H1 (cell line): ENCODE measurements around the gene ZBTB20. TPM values are rescaled to one million over a fixed set of nuclear protein-coding genes. Genes with fewer than 3 reads are reported as not detected.

Experiments used
- CTCF ChIA-PET: fragments of 300-600 bp; sonication (Branson Sonifier 250); formaldehyde crosslinking; loops from one replicate; lab custom pipeline; 2021; ENCODE audit not compliant: partially characterized antibody; lab: Charles Lee
- POLR2A ChIA-PET: fragments of 300-600 bp; sonication (Branson Sonifier 250); formaldehyde crosslinking; loops from one replicate; lab custom pipeline; 2021; ENCODE audit warnings: inconsistent platforms; ENCODE audit not compliant: partially characterized antibody; lab: Charles Lee
- DNase-seq, 2 experiments: peaks; one replicate each; pipeline versions ENCODE4 v3.0.0 to v3.0.0-alpha.2; 2010 to 2022; ENCODE audit warnings: low spot score in 2 of 2, low read depth in 1 of 2, mixed read lengths in 1 of 2
- FAIRE-seq: peaks from 2 replicates; lab custom pipeline; 2011; peaks lifted over from hg19 to GRCh38; lab: Jason Lieb, UNC
- H2AFZ ChIP-seq: 2 replicates; pipeline ENCODE4 v1.8.1; 2012; ENCODE audit warnings: low read length, inconsistent platforms
- H2AK5ac ChIP-seq: 2 replicates; pipeline ENCODE4 v1.6.1; 2013; ENCODE audit warnings: low read depth, low read length
- H2BK120ac ChIP-seq: replicated peaks from 2 replicates; pipeline ENCODE3; 2013; ENCODE audit warnings: low read depth, low read length, inconsistent platforms
- H2BK12ac ChIP-seq: 2 replicates; pipeline ENCODE4 v1.6.1; 2013; ENCODE audit warnings: low read depth, low read length
- H2BK15ac ChIP-seq: 2 replicates; pipeline ENCODE4 v1.6.1; 2013; ENCODE audit warnings: low read length
- H2BK20ac ChIP-seq: 2 replicates; pipeline ENCODE4 v1.6.1; 2013; ENCODE audit warnings: low read length
- H2BK5ac ChIP-seq: 2 replicates; pipeline ENCODE4 v1.6.1; 2013; ENCODE audit warnings: low read depth, low read length
- H3K14ac ChIP-seq: 2 replicates; pipeline ENCODE4 v1.6.1; 2013; ENCODE audit warnings: inconsistent platforms; ENCODE audit not compliant: insufficient read length
- H3K18ac ChIP-seq: 2 replicates; pipeline ENCODE4 v1.6.1; 2013; ENCODE audit warnings: low read length; ENCODE audit errors: extremely low read depth
- H3K23ac ChIP-seq: 2 replicates; pipeline ENCODE4 v1.6.1; 2013; ENCODE audit warnings: inconsistent platforms; ENCODE audit not compliant: insufficient read length
- H3K23me2 ChIP-seq: 2 replicates; pipeline ENCODE4 v1.6.1; 2013; ENCODE audit warnings: low read depth, low read length
- H3K27ac ChIP-seq: 2 replicates; pipeline ENCODE4 v1.6.1; 2011; ENCODE audit warnings: low read depth, low read length, inconsistent platforms
- H3K27me3 ChIP-seq, 4 experiments: replicated peaks in 1 of 4; 1 replicate in 1 of 4; 2 replicates in 3 of 4; pipeline versions ENCODE4 v1.6.1 to v1.8.1; 2011 to 2013; ENCODE audit warnings: low read length in 3 of 4, mild to moderate bottlenecking in 3 of 4, inconsistent platforms in 2 of 4, mixed read lengths in 2 of 4, moderate library complexity in 1 of 4; ENCODE audit not compliant: control insufficient read depth in 3 of 4, insufficient read depth in 3 of 4; ENCODE audit errors: extremely low read depth in 1 of 4
- H3K36me3 ChIP-seq, 4 experiments: 2 replicates each; pipeline versions ENCODE4 v1.6.1 to v1.8.1; 2011 to 2013; ENCODE audit warnings: mild to moderate bottlenecking in 4 of 4, low read length in 3 of 4, moderate library complexity in 2 of 4, control low read depth in 1 of 4, inconsistent platforms in 1 of 4; ENCODE audit not compliant: insufficient read depth in 4 of 4, control insufficient read depth in 2 of 4
- H3K4ac ChIP-seq: replicated peaks from 2 replicates; pipeline ENCODE3; 2013; ENCODE audit warnings: low read length, low read depth, mixed read lengths, inconsistent platforms; ENCODE audit not compliant: insufficient read length
- H3K4me1 ChIP-seq, 4 experiments: replicated peaks in 1 of 4; 1 replicate in 1 of 4; 2 replicates in 3 of 4; pipeline versions ENCODE4 v1.6.1 to v1.8.1; 2011 to 2013; ENCODE audit warnings: low read length in 3 of 4, inconsistent platforms in 2 of 4, mixed read lengths in 1 of 4; ENCODE audit not compliant: insufficient read depth in 4 of 4, control insufficient read depth in 3 of 4
- H3K4me2 ChIP-seq, 2 experiments: 2 replicates each; pipeline versions ENCODE4 v1.6.1 to v1.8.1; 2011 to 2013; ENCODE audit warnings: low read depth in 2 of 2, low read length in 2 of 2, control low read depth in 1 of 2, inconsistent platforms in 1 of 2, mild to moderate bottlenecking in 1 of 2; ENCODE audit not compliant: insufficient read depth in 1 of 2
- H3K4me3 ChIP-seq, 4 experiments: fragments of 200-600, 300-600 bp in 1 of 4; sonication (generic), shearing (Covaris generic), sonication (Bioruptor Twin) in 1 of 4; 2 replicates each; pipeline versions ENCODE4 v1.5.1 to v1.8.1; 2011 to 2016; ENCODE audit warnings: low read length in 4 of 4, low read depth in 3 of 4, control low read depth in 2 of 4, inconsistent platforms in 2 of 4, mild to moderate bottlenecking in 2 of 4, mixed read lengths in 1 of 4, moderate library complexity in 1 of 4; ENCODE audit not compliant: insufficient read depth in 2 of 4; ENCODE audit errors: extremely low read depth in 1 of 4
- H3K56ac ChIP-seq: replicated peaks from 2 replicates; pipeline ENCODE3; 2013; ENCODE audit warnings: low read depth, mild to moderate bottlenecking, mixed read lengths, low read length, inconsistent platforms; ENCODE audit not compliant: insufficient read length
- H3K79me1 ChIP-seq: 2 replicates; pipeline ENCODE4 v1.6.1; 2013; ENCODE audit warnings: low read depth, low read length, control low read depth
- H3K79me2 ChIP-seq, 2 experiments: 2 replicates each; pipeline versions ENCODE4 v1.6.1 to v1.8.1; 2012 to 2013; ENCODE audit warnings: low read length in 2 of 2, mild to moderate bottlenecking in 2 of 2, inconsistent platforms in 1 of 2; ENCODE audit not compliant: insufficient read depth in 2 of 2, control insufficient read depth in 1 of 2
- H3K9ac ChIP-seq, 4 experiments: replicated peaks in 1 of 4; 1 replicate in 1 of 4; 2 replicates in 3 of 4; pipeline versions ENCODE4 v1.6.1 to v1.8.1; 2011 to 2013; ENCODE audit warnings: low read depth in 3 of 4, low read length in 3 of 4, control low read depth in 2 of 4, mild to moderate bottlenecking in 2 of 4, moderate library complexity in 2 of 4, inconsistent platforms in 1 of 4; ENCODE audit errors: extremely low read depth in 1 of 4
- H3K9me3 ChIP-seq, 2 experiments: 2 replicates each; pipeline versions ENCODE4 v1.6.1 to v1.8.1; 2012 to 2013; ENCODE audit warnings: mild to moderate bottlenecking in 2 of 2, moderate library complexity in 2 of 2, control low read depth in 1 of 2, inconsistent platforms in 1 of 2, low read depth in 1 of 2, low read length in 1 of 2, mixed read lengths in 1 of 2; ENCODE audit not compliant: insufficient read depth in 2 of 2
- H4K20me1 ChIP-seq, 2 experiments: replicated peaks in 1 of 2; 2 replicates each; pipeline versions ENCODE3 to v1.8.1; 2011 to 2013; ENCODE audit warnings: inconsistent platforms in 2 of 2, low read length in 2 of 2, mild to moderate bottlenecking in 1 of 2; ENCODE audit not compliant: insufficient read depth in 2 of 2, control insufficient read depth in 1 of 2
- H4K5ac ChIP-seq: 2 replicates; pipeline ENCODE4 v1.6.1; 2013; ENCODE audit warnings: low read length, low read depth, mixed read lengths, inconsistent platforms; ENCODE audit not compliant: insufficient read length
- H4K8ac ChIP-seq: 2 replicates; pipeline ENCODE4 v1.8.0; 2013; ENCODE audit warnings: mild to moderate bottlenecking, moderate library complexity, low read length, inconsistent platforms; ENCODE audit not compliant: insufficient read depth; ENCODE audit errors: extremely low read depth
- H4K91ac ChIP-seq: replicated peaks from 2 replicates; pipeline ENCODE3; 2013; ENCODE audit warnings: low read length, mixed read lengths, inconsistent platforms; ENCODE audit not compliant: insufficient read length
- ATF3 ChIP-seq: IDR thresholded peaks from 2 replicates; pipeline ENCODE4 v1.6.1; 2011; ENCODE audit warnings: low read depth, mild to moderate bottlenecking, low read length; ENCODE audit not compliant: insufficient read depth
- CREB1 ChIP-seq: IDR thresholded peaks from 2 replicates; pipeline ENCODE4 v1.6.1; 2012; ENCODE audit warnings: inconsistent platforms
- EP300 ChIP-seq, 2 experiments: IDR thresholded peaks; 1 replicate in 1 of 2; 2 replicates in 1 of 2; pipeline ENCODE4 v1.6.1; 2011 to 2012; ENCODE audit warnings: low read depth in 2 of 2, low read length in 2 of 2, mild to moderate bottlenecking in 2 of 2, borderline replicate concordance in 1 of 2, inconsistent platforms in 1 of 2, moderate library complexity in 1 of 2
- JUND ChIP-seq: IDR thresholded peaks from 2 replicates; pipeline ENCODE4 v1.6.1; 2011; ENCODE audit warnings: mild to moderate bottlenecking, improper control_type of control experiment, low read length
- KDM5A ChIP-seq: fragments of 200-600 bp; IDR thresholded peaks from 2 replicates; pipeline ENCODE4 v1.7.1; 2012; ENCODE audit warnings: mild to moderate bottlenecking, low read length, inconsistent platforms, mixed read lengths
- TAF7 ChIP-seq: optimal IDR thresholded peaks from 2 replicates; pipeline ENCODE3; 2011; ENCODE audit warnings: low read depth, mild to moderate bottlenecking, inconsistent platforms, low read length, moderate library complexity, borderline replicate concordance
- TBP ChIP-seq: IDR thresholded peaks from 2 replicates; pipeline ENCODE4 v1.6.1; 2011; ENCODE audit warnings: low read depth, low read length, improper control_type of control experiment
- TCF12 ChIP-seq: IDR thresholded peaks from 2 replicates; pipeline ENCODE4 v1.6.1; 2011; ENCODE audit warnings: low read depth, mild to moderate bottlenecking, low read length
- WGBS, 2 experiments: shearing (Covaris generic) in 1 of 2; methylation state at CpG; one replicate each; pipeline versions ENCODE4 v1.1.6 to v1.1.7; 2013 to 2015; ENCODE audit warnings: low lambda C conversion rate in 2 of 2, mixed read lengths in 2 of 2, inconsistent platforms in 1 of 2, low coverage in 1 of 2, missing lambda C conversion rate in 1 of 2; ENCODE audit not compliant: insufficient replicate concordance in 2 of 2, insufficient coverage in 1 of 2, insufficient read length in 1 of 2; ENCODE audit errors: extremely low coverage in 1 of 2, missing lambda C conversion rate in 1 of 2; 5-methylcytosine and 5-hydroxymethylcytosine counted together
- polyA plus RNA-seq, 7 experiments: library from polyadenylated mRNA; depleted of rRNA in 3 of 7; stranded (reverse) in 5 of 7; unstranded in 2 of 7; fragments of >200 nt in 5 of 7; fragments of 200-250 nt in 2 of 7; gene quantifications; 1 replicate in 5 of 7; 2 replicates in 1 of 7; 4 replicates in 1 of 7; pipeline versions ENCODE4 v1.2.1 to v1.2.3, GENCODE V29; 2011 to 2013; ENCODE audit warnings: missing spikeins in 2 of 7, mixed read lengths in 2 of 7
- total RNA-seq: library from RNA; stranded (reverse); fragmentation: NEBNext Ultra II Directional; extraction: Animal tissue kit (Norgen Biotek cat#: 25700); gene quantifications from 2 replicates; pipeline ENCODE4 v1.2.1, GENCODE V29; 2021

ZBTB20 gene
- total and polyA plus RNA-seq, 2 of the 8 experiments (the other 6 are each of a cell fraction or from before 2014, with no cell fraction given), result 0.35 to 1.3 TPM

DNA sequence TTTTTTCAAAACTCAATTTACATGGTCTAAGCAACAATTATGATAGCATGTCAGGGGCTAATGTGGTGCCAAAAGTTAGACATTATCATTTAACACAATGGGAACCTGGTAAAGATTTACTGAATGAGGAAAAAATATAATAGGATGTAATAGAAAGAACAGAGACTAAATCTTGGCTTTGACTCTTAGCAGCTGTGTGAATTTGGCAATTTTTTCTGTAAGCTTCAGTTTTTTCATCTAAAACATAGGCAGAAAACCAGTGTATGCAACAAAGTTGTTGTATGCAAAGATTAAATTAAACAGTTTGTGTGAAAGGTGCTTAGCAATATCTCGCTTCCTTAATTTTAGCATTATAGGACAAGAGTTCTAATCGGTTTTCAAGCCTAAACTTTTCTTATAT lies 57.6 kb downstream of the ZBTB20 start:
- Histone ChIP-seq H2BK120ac (no peak overlapping the region), H2AK5ac (no peak overlapping the region), H3K4me3 (no peak overlapping the region), H3K23ac (no peak overlapping the region), H3K18ac (no peak overlapping the region), H3K36me3 (no peaks in the 10 kb centered on the region), H3K27ac (no peak overlapping the region), H2BK5ac (no peak overlapping the region), H3K9me3 (no peaks in the 10 kb centered on the region), H3K14ac (no peak overlapping the region), H2BK20ac (no peak overlapping the region), H4K20me1 (no peaks in the 10 kb centered on the region), H3K27me3 (no peaks in the 10 kb centered on the region), H3K79me2 (no peaks in the 10 kb centered on the region), H3K4ac (no peak overlapping the region), H2AFZ (no peak overlapping the region), H2BK12ac (no peak overlapping the region), H4K8ac (no peak overlapping the region), H3K79me1 (no peaks in the 10 kb centered on the region), H3K9ac (no peak overlapping the region), H4K5ac (no peak overlapping the region), H3K56ac (no peak overlapping the region), H3K4me1 (0 out of 7 replicates have a peak, but pooled peaks cover 0 to 2% (median 0%) of the 10 kb centered on the region in 4 experiments), H3K23me2 (no peaks in the 10 kb centered on the region), H4K91ac (no peak overlapping the region), H2BK15ac (no peak overlapping the region), H3K4me2 (no peak overlapping the region)
- ChIA-PET CTCF (interaction anchor here (1.4 kb wide), 1 partner anchor 12 kb away, joined by 3 read pairs; no protein-coding TSS in a partner anchor), POLR2A (no interaction called here)
- FAIRE-seq (no peak), DNase-seq (no peak)
- WGBS, 2 experiments, result 100% methylated on average over 2 of the region's 2 CpGs; no CpG with 5 or more reads in 1 of the 2 experiments
- no peak for TF ChIP-seq TBP
- no peak for TF ChIP-seq TCF12
- TF ChIP-seq KDM5A, result no peak
- no peak for TF ChIP-seq JUND
- no peak for TF ChIP-seq TAF7
- no peak for TF ChIP-seq ATF3
- no peak for TF ChIP-seq CREB1
- TF ChIP-seq EP300 (IDR thresholded peaks at IDR 0.05; ENCODE audit: borderline replicate concordance in 1 of 2, low read depth in 2 of 2, low read length in 2 of 2), result no peak
